ENCODE measurements around the gene CLIP2. TPM values are rescaled to one million over a fixed set of nuclear protein-coding genes. Genes with fewer than 3 reads are reported as not detected.
"Not testable (repeated sequence)": the region's sequence is repeated elsewhere in the genome, so short reads cannot be mapped to it uniquely, and the experiment has no call there.

The CLIP2 gene
- total RNA-seq, 2 experiments from 2014 or later: 3.0 to 3.8 TPM

DNA sequence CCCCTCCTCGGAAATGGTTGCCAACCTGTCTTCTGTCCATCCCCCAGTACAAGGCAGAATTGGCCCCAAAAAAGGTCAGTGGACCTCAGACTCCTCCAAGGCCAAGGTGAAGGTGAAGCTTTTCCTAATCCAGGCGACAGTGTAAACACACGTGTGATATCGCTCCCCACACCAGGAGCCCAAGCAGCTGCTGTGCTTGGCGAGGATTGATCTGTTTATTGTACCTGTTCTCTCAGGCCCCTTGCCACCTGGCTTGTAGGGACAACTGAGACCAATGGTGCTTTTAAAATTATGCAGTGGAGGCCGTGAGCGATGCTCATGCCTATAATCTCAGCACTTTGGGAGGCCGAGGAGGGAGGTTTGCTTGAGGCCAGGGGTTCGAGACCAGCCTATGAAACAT is 98.4 kb downstream of the CLIP2 start:
- POLR2A ChIA-PET: interaction anchor here (0.6 kb wide), 1 partner anchor 73 kb away, joined by 4 read pairs; no protein-coding TSS in a partner anchor
- H3K27ac Mint-ChIP-seq: no peak overlapping the region
- ATAC-seq (ENCODE audit: low read depth): no peak
- no peaks in the 10 kb centered on the region for H3K36me3 Mint-ChIP-seq
- no peak for DNase-seq
- H3K4me3 Mint-ChIP-seq: no peak overlapping the region
- H3K9me3 Mint-ChIP-seq: no peaks in the 10 kb centered on the region
- no peaks in the 10 kb centered on the region for H3K27me3 Mint-ChIP-seq
- no peaks in the 10 kb centered on the region for H3K4me1 Mint-ChIP-seq

DNA sequence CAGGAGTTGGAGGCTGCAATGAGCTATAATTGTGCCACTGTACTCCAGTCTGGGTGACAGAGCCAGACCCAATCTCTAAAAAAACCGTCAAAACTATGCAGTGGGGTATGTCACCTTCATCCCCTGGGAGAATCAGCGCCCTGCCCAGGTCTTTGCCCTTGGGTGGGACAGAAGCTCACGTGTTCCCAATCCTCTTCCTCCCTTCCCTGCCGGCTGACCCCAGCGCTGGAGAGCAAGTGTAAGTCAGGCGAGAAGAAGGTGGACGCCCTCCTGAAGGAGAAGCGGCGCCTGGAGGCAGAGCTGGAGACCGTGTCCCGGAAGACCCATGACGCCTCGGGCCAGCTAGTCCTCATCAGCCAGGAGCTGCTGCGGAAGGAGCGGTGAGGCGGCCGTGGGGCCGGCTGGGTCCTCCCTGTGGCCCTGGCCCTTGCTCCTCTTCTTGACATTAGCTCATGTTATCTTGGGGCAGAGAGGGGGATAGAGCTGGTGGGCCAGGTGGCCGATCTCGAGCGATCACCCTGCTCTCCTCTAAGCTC is 99.7 kb downstream of the CLIP2 start:
- H3K4me3 Mint-ChIP-seq: no peak overlapping the region

GRCh38 chr7:74393722-74394121 is 104.5 kb downstream of the CLIP2 start:
- POLR2A ChIA-PET; H3K9me3 Mint-ChIP-seq; H3K27me3 Mint-ChIP-seq; H3K36me3 Mint-ChIP-seq; DNase-seq; H3K27ac Mint-ChIP-seq; ATAC-seq (ENCODE audit: low read depth); H3K4me1 Mint-ChIP-seq; H3K4me3 Mint-ChIP-seq: not testable (repeated sequence)

More for the DNA sequence above, 99.7 kb downstream of the CLIP2 start:
- H3K36me3 Mint-ChIP-seq: no peaks in the 10 kb centered on the region
- H3K27me3 Mint-ChIP-seq: no peaks in the 10 kb centered on the region
- ATAC-seq (ENCODE audit: low read depth) (no peak), DNase-seq (no peak)
- no peaks in the 10 kb centered on the region for H3K9me3 Mint-ChIP-seq
- POLR2A ChIA-PET: interaction anchor here (1.1 kb wide), 1 partner anchor 210 kb away, joined by 3 read pairs; no protein-coding TSS in a partner anchor
- no peaks in the 10 kb centered on the region for H3K4me1 Mint-ChIP-seq
- H3K27ac Mint-ChIP-seq: no peak overlapping the region

GRCh38 chr7:74394601-74395000 is 105.4 kb downstream of the CLIP2 start:
- not testable (repeated sequence) for ATAC-seq (ENCODE audit: low read depth); H3K27ac Mint-ChIP-seq; H3K4me1 Mint-ChIP-seq; H3K27me3 Mint-ChIP-seq; H3K9me3 Mint-ChIP-seq; H3K4me3 Mint-ChIP-seq; DNase-seq; H3K36me3 Mint-ChIP-seq
- POLR2A ChIA-PET: interaction anchor here (0.7 to 1.0 kb wide), 2 partner anchors 32 to 109 kb away, joined by 3 read pairs; no protein-coding TSS in a partner anchor

GRCh38 chr7:74395745-74396311 is 106.6 kb downstream of the CLIP2 start:
- no peak overlapping the region for H3K4me3 Mint-ChIP-seq
- DNase-seq (no peak), ATAC-seq (ENCODE audit: low read depth) (no peak)
- H3K27ac Mint-ChIP-seq: no peak overlapping the region
- no peaks in the 10 kb centered on the region for H3K9me3 Mint-ChIP-seq
- POLR2A ChIA-PET: no interaction called here
- no peaks in the 10 kb centered on the region for H3K27me3 Mint-ChIP-seq
- H3K4me1 Mint-ChIP-seq: no peaks in the 10 kb centered on the region
- no peaks in the 10 kb centered on the region for H3K36me3 Mint-ChIP-seq

DNA sequence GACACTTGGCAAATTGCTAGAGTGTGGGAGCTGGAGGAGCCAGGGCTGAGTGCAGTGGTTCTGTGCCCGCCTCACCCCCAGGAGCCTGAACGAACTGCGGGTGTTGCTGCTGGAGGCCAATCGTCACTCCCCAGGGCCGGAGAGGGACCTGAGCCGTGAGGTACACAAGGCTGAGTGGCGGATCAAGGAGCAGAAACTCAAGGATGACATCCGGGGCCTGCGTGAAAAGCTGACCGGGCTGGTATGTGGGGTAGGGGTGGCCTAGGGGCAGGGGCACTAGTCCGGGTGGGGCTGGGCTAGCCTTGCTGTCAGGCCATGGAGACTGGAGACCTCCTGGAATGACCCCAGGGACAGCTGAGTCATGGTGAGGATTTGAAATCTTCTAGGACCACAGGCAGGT is 107.8 kb downstream of the CLIP2 start:
- Mint-ChIP-seq H3K27ac (no peak overlapping the region), H3K27me3 (no peaks in the 10 kb centered on the region), H3K36me3 (no peaks in the 10 kb centered on the region), H3K9me3 (no peaks in the 10 kb centered on the region), H3K4me1 (peaks cover 2% of the 10 kb centered on the region), H3K4me3 (no peak overlapping the region)
- DNase-seq (no peak), ATAC-seq (ENCODE audit: low read depth) (no peak)
- POLR2A ChIA-PET: no interaction called here

DNA sequence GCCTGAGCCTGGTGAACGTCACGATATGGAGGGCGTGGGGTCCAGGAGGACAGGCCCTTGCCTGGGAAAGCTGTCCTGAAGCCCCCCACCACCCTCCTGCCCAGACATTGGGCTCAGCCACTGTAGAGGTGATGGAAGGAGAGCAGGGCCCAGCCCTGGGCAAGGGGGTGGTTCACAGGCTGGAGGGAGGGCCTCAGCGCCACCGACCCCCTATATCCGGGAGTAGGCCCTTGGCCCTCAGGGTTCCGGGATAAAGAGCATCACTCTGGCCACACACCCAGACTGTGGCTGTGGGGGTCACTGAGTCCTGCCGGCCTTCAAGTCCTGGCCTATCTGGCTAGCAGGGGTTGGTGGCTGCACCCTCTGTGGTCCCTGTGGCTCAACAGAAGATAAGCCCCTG is 109.2 kb downstream of the CLIP2 start:
- Mint-ChIP-seq H3K36me3 (no peaks in the 10 kb centered on the region), H3K27ac (no peak overlapping the region), H3K27me3 (no peaks in the 10 kb centered on the region), H3K9me3 (no peaks in the 10 kb centered on the region), H3K4me3 (no peak overlapping the region), H3K4me1 (peaks cover 2% of the 10 kb centered on the region)
- no peak for DNase-seq
- no peak for ATAC-seq (ENCODE audit: low read depth)
- POLR2A ChIA-PET: no interaction called here

GRCh38 chr7:74399006-74399405 is 109.8 kb downstream of the CLIP2 start:
- POLR2A ChIA-PET: no interaction called here
- Mint-ChIP-seq H3K4me3 (no peak overlapping the region), H3K9me3 (no peaks in the 10 kb centered on the region), H3K27ac (no peak overlapping the region), H3K4me1 (peaks cover 2% of the 10 kb centered on the region), H3K27me3 (no peaks in the 10 kb centered on the region), H3K36me3 (no peaks in the 10 kb centered on the region)
- DNase-seq (no peak), ATAC-seq (ENCODE audit: low read depth) (no peak)

GRCh38 chr7:74400420-74401136 is 111.4 kb downstream of the CLIP2 start:
- no peaks in the 10 kb centered on the region for H3K36me3 Mint-ChIP-seq
- POLR2A ChIA-PET: interaction anchor here (0.5 to 2.6 kb wide), 3 partner anchors 21 to 227 kb away, joined by 4 to 17 read pairs (median 5); no protein-coding TSS in a partner anchor
- ATAC-seq (ENCODE audit: low read depth): no peak
- no peak for DNase-seq
- H3K9me3 Mint-ChIP-seq: no peaks in the 10 kb centered on the region
- no peak overlapping the region for H3K4me3 Mint-ChIP-seq
- no peak overlapping the region for H3K27ac Mint-ChIP-seq
- peaks cover 2% of the 10 kb centered on the region for H3K4me1 Mint-ChIP-seq
- H3K27me3 Mint-ChIP-seq: no peaks in the 10 kb centered on the region

- peak; percentile 53 for ATAC-seq (ENCODE audit: low read depth)
- DNase-seq: peak; percentile 76
- Mint-ChIP-seq H3K36me3 (no peaks in the 10 kb centered on the region), H3K4me1 (peaks cover 2% of the 10 kb centered on the region), H3K9me3 (no peaks in the 10 kb centered on the region), H3K27ac (no peak overlapping the region), H3K27me3 (no peaks in the 10 kb centered on the region), H3K4me3 (no peak overlapping the region)
- POLR2A ChIA-PET: interaction anchor here (0.5 to 2.6 kb wide), 4 partner anchors 20 to 544 kb away, joined by 4 to 17 read pairs (median 5); no protein-coding TSS in a partner anchor
These were observed 112.1 kb downstream of the CLIP2 start for GRCh38 chr7:74401137-74401859.

DNA sequence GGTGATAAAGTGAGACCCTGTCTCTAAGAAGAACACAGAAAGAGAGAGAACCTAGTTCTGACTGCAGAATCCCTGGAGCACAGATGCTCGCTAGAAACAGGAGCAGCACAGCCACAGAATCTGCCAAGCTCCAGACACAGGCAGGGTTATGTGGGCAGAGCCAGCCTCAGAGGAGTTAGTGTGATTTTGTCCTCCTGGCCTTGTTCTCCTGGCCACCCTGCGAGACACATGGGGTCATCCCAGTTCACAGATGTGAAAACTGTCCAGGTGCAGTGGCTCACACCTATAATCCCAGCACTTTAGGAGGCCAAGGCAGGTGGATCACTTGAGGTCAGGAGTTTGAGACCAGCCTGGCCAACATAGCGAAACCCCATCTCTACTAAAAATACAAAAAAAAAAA is 113.5 kb downstream of the CLIP2 start:
- H3K27ac Mint-ChIP-seq; DNase-seq; H3K4me3 Mint-ChIP-seq; H3K4me1 Mint-ChIP-seq; H3K9me3 Mint-ChIP-seq; H3K27me3 Mint-ChIP-seq; ATAC-seq (ENCODE audit: low read depth); H3K36me3 Mint-ChIP-seq: not testable (repeated sequence)
- POLR2A ChIA-PET: interaction anchor here (0.7 to 2.6 kb wide), 2 partner anchors 195 kb away, joined by 3 to 17 read pairs; no protein-coding TSS in a partner anchor

DNA sequence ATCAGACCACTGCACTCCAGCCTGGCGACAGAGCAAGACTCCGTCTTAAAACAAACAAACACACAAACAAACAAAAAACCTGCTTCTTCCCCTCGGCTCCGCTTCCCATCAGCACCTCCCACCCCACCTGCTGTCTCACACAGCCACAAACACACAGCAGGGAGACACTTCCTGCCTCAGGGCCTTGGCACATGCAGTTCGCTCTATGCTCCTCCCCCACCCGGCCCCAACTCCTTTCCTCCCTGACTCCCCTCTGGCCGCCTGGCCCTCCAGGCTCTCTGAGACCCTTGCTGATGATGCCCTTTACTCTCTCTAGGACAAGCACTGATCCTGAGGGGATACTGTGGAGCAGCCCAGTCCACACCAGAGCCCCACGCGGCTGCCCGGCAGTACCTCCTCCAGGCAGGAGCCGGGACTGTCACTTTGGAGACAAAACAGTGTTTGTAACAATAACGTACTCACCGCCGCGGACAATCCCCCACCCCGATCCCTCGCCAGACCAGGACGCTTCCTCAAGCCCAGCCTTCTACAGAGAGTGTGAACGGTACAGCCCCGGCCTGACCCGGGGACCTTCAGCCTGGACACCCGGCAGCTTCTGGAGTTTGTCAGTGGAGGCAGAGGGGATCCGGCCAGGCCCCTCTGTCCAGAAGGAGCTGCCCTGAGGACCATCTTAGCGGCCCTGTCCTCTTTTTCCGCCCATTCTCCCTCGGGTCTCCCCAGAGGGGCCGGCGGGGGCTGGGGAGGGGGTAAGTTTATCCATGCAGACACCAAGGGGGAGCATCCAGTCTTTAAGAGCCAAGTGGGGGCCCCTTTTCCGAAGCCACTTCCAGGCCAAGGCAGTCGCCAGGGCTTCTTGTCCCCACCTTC is 114.5 kb downstream of the CLIP2 start:
- ATAC-seq (ENCODE audit: low read depth): no peak
- no peaks in the 10 kb centered on the region for H3K36me3 Mint-ChIP-seq

DNA sequence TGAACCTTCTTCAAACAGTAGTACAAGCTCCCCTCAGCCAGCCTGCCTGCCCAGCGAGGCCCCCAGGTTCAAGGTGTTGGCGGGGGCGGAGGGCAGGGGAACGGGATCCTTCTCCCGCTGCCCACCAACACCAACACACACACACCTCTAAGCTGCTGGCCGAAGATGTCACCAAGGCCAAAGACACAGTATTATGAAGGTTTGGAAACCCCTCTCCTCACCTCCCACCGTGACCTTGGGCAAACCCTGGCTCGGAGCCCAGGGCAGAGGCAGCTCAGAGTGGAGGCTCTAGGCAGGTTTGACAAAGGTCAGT is 115.1 kb downstream of the CLIP2 start:
- Mint-ChIP-seq H3K36me3 (no peaks in the 10 kb centered on the region), H3K4me1 (peaks cover 3% of the 10 kb centered on the region), H3K4me3 (no peak overlapping the region), H3K27ac (no peak overlapping the region), H3K9me3 (no peaks in the 10 kb centered on the region), H3K27me3 (no peaks in the 10 kb centered on the region)
- POLR2A ChIA-PET: no interaction called here
- DNase-seq (no peak), ATAC-seq (ENCODE audit: low read depth) (no peak)

More for the DNA sequence above, 114.5 kb downstream of the CLIP2 start:
- POLR2A ChIA-PET: interaction anchor here (0.7 kb wide), 1 partner anchor 196 kb away, joined by 3 read pairs; no protein-coding TSS in a partner anchor
- no peak for DNase-seq
- H3K27ac Mint-ChIP-seq: no peak overlapping the region
- H3K4me1 Mint-ChIP-seq: peaks cover 3% of the 10 kb centered on the region
- H3K4me3 Mint-ChIP-seq: no peak overlapping the region
- H3K27me3 Mint-ChIP-seq: no peaks in the 10 kb centered on the region
- H3K9me3 Mint-ChIP-seq: no peaks in the 10 kb centered on the region
